SKM-1 (cell line): ENCODE data around the gene ZNF532.

Experiments
- DNase-seq: peaks from one replicate; lab custom pipeline; 2025; ENCODE audit not compliant: unreplicated experiment; lab: John Stamatoyannopoulos, UW

The ZNF532 gene

DNA sequence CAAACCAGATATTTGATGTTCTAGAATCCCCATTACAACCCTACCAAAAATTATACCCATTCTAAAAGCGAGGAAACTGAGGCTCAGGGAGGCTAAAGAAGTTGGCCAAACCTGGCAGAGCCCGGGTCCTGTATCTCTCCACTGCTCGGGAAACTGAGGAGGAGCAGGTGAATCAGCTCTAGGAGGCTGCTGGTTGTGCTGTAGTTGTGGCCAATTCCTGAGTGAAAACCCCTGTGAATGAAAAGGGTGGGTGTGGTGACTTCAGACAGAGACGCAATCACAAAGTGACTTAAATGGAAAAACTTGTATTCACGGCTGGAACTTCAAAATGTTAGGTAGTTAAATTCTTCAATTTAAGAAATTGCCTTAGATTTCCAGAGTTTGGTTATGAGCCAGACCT is 169.3 kb downstream of the ZNF532 start:
- no peak for DNase-seq

DNA sequence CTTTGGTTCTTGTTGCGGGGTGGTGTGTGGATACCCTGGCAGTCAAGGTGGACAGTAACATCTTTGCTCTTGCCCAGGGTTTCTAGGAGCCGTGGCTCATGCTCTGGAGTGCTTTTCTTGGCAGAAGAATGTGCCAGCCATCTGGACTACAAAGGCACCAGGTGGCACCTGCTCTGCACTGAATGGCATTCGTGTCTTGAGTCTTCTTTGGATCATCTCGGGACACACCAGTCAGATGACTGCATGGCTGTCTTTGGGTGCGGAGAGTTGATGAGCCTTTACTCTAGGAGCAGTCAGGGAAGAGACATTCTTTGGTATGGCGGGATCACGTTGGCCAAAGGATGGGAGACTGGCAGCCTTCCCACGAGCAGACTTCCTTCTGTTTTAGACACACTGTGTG is 170.9 kb downstream of the ZNF532 start:
- no peak for DNase-seq
